GM12873 (cell line): ENCODE data around the gene NR1D1.

Experiments used
- CTCF ChIP-seq: IDR thresholded peaks from 2 replicates; pipeline ENCODE4 v1.5.1; 2012; ENCODE audit warnings: low read depth, mild to moderate bottlenecking, moderate library complexity, low read length, control low read depth; ENCODE audit not compliant: insufficient read depth; ENCODE audit errors: missing control alignments

Gene NR1D1

DNA sequence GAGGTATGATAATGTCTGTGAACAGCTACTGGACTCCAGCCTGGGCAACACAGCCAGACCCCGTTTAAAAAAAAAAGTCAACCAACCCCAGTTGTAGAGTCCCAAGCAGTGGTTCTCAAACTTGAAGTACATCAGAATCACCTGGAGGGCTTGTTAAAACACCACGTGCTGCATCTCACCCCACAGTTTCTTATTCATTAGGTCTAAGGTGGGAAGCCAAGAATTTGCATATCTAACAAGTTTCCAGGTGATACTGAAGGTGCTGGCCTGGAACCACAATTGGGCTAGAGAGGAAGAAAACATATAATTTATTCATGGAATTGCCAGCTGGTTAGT lies 14.7 kb upstream of the NR1D1 start:
- TF ChIP-seq CTCF = no peak

DNA sequence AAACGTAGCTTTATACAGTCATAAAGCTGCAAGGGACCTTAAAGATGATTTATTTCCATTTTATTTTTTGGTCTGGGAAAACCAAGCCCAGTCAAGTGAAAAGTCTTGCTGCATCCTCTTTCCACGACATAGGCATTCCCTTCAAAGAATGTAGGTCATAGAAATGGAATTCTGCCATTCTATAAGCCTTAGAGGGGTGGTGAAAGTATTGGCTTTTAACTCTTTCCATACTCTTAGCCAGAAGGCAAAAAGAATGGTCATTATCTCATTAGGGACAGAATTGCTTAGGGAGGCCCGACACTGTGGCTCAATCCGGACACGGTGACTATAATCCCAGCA lies 13.5 kb upstream of the NR1D1 start:
- TF ChIP-seq CTCF = no peak

- peak; percentile 77 for TF ChIP-seq CTCF
These were observed 12.9 kb upstream of the NR1D1 start for GRCh38 chr17:40113110-40113906.

DNA sequence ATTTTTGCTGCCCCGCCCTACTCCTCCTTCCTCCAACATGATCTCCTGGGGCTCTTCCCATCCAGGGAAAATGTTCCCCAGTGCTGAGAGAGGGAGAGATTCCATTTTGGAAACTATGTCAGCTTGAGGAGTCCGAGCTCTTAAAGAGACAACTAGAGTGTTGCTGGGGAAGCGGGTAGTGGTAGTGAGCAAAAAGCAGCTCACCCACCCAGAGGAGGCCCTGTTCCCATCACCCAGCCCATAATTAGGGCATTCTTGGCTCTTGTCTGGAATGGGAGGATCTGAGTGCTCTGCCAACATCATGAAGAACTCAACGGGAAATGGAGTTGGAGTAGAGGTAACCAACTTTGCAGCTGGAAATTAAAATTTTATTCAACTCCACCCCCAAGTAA lies 12.3 kb upstream of the NR1D1 start:
- no peak for TF ChIP-seq CTCF

GRCh38 chr17:40112191-40112711 lies 11.9 kb upstream of the NR1D1 start:
- no peak for TF ChIP-seq CTCF

GRCh38 chr17:40111221-40112128 lies 11.1 kb upstream of the NR1D1 start:
- TF ChIP-seq CTCF = peak; percentile 82
